ENCODE measurements around the gene ASF1B.
A peak's percentile ranks its signal among the peaks of the same experiment; 100 is the strongest.

Gene ASF1B

DNA sequence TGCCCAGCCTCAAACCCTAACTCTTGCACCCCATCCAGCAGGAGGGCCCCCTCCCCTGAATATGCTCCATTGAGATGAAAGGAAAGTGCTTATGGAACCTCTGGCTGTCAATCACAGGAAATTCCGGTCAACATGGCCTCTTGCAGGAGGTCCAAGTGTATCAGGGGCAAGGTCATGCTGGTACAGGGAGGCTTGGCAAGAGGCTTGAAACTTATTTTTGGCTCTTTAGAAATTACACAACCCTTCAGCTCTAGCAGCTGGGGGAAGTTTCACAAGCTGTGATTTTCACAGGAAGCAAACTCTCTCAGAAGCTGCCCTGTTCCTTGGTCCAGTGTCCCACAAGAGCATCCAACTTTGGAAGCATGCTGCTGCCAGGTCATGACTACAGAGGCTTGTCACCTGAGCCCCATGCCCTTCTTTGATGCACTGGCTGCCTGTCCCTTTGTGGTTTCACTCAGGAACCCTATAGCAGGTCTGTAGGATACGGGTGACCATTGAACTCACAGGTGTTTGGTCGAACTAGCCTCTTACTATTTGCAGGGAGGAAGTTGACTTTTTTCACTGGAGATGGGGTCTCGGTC is 8.4 kb downstream of the ASF1B start:
- DNase-seq: no peak

DNA sequence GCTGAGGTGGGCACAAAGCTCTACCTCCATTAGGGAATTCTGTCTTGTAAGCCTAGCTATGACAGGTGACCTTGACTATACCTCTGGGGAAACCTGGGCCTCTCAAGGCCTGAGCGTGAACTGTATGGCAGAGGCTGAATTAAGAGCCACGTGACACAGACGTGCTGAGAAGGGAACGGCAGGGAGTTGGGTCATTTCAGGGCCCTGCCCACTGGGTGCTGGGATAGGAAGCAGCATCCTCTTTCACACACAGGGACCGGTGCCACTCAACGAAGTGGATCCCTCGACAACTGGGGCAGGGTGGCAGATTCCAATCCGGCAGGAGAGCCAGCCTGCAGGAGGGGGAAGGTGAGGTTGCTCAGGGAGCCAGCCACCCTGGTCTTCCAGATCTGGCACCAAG is 9.2 kb downstream of the ASF1B start:
- DNase-seq: no peak

DNA sequence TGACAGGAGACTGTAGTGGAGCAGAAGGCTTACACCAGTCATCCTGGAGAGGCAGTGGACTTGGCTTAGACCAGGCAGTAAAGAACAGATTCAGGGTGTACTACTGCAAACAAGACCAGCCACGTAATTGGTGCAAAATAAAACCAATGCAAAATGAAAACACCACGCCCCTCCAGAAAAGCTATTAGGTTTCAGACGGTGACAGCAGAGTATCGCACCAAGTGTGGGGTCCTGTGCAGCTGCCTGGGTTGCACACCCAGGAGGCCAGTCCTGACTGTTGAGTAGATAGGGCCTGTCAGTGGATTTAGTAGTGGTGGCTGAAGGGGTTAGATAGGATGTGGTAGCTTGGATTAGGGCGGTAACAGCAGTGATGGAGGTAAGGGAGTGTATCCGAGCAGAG is 13.5 kb downstream of the ASF1B start:
- no peak for DNase-seq

DNA sequence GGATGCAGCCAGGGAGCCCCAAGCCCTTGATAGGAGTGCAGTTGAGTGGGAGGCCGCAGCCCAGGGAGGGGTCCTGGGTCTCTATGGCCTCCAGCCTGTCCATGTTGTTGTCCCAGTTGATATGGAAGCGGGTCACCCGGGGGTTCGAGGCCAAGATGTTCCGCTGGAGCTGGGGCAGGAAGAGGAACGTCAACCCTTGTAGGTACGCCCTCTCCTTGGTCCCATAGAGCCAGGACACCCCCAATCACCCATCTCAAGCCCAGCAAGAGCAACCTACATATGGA is 15.9 kb downstream of the ASF1B start:
- no peak for DNase-seq

DNA sequence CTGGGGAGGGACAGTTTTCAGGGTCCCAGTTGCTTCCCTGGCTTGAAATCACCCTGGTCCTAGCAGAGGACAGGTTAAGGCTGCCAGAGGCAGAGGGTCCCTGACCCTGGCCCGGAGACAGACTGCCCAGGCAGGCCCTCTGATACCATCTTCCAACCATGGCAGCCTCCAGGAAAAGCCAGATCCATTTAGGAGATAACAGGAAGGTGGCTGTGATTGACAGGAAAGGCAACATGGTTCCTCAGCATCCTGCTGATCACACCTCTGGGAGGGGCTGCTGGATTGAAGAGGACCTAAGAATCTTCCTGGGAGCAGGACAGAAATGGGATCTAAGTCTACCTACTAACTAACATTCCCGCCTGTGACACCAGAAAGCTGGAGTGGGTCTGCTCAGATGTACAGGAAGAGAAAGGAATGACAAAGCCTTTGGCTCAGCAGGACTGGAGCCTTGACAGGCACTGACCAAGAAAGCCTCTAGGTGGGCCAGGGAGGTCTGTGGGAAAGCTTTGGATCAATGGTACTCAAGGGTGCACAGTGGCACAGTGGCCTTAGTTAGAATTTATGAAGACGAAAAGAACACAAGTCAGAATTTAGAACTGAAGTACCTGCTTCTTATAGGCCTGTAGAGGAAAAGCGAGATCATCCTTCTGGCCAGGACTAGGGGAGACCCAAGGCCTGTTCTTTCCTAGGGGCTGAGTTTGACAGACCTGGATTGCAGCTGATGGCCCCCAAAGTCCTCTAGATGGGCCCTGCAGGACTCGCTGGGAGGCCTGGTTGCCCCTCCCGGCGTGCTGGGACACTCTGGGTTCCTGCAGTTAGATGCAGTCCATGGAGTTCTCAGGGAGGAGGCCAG is 16.5 kb downstream of the ASF1B start:
- no peak for DNase-seq

DNA sequence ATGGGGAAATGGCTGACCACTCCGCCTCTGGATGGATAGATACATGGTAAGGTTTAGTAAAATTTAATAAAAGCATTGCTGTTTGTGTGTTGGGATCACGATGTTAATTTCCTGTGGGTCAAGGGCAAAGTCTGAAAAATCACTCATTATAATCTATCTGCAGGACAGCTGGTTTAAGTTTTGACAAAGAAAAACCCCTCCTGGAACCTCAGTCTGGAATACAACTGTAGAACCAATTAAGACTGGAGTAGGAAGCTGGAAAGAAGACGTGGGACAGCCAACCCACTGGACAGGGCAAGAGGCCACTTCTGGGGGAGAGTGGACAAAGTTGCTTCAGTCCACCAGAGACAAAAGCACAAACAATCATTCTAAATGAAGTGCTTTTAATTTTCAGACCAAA is 17.2 kb downstream of the ASF1B start:
- DNase-seq: no peak

DNA sequence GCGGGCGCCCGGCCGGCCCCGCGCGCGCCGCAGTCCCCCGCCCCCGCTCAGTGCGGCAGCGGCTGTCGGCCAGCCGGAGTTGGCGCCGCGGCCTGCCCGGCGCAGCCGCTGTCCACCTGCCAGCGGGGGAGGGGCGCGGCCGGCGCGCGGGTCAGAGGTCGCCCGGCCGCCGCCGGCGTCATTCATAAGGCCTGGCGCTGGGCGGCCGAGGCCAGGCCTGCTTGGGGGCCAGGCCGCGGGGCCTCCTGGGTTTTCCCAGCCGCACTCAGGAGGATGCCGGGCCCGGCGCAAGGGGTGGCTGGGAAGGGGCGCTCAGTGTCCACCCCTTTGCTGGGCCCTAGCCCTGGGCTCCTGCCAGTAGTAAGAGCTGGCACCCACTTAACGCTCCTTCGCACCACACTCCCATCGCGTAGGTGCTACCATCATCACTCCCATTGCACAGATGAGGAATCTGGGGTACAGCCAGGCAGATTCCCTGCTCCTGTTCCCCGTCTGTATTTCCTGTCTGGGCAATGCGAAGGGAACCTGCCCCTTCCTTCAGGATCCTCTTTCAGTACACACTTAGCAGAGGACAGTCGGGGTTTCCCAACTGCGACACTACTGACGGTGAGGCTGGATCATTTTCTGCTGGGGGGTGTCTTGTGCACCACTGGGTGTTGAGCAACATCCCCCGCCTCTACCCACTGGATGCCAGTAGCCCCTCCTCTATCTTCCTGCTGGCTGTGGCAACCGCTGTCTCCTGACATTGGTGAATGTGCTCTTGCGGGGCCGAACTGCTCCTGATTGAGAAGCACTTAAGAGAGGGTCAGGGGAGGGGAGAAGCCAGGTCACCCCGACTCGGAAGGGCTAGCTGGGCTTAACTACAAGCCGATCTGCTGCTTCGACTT is 18.0 kb downstream of the ASF1B start:
- peak; percentile 45 for DNase-seq

DNA sequence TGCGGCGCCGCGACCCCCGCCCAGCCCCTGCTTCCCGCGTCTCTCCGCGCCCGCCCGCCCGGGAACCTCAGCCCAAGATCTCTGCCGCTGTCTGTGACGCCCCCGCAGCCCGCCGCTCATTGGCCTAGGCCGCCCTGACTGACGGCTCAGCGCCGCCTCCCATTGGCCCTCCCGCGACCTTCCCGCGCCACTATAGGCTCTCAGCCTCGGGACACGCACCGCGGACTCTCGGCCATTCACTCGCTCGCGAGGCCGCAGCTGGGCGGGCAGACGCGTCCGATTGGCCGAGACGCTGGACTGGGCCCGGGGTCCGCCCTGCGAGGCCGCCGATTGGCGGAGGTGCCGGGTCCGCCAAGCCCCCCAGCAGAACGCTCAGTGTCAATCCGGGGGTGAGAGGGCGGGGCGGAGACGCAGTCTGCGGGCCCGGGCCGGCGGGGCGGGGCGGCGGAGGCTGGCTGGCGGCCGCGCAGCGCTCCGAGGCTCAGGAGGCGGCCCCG is 18.7 kb downstream of the ASF1B start, which contains the start of gene PRKACA:
TSS of gene PRKACA (minus strand) at position 95 of the 497 bp plus-strand sequence. CDS start 215 bp downstream, outside the sequence.
- peak; percentile 100 for DNase-seq

DNA sequence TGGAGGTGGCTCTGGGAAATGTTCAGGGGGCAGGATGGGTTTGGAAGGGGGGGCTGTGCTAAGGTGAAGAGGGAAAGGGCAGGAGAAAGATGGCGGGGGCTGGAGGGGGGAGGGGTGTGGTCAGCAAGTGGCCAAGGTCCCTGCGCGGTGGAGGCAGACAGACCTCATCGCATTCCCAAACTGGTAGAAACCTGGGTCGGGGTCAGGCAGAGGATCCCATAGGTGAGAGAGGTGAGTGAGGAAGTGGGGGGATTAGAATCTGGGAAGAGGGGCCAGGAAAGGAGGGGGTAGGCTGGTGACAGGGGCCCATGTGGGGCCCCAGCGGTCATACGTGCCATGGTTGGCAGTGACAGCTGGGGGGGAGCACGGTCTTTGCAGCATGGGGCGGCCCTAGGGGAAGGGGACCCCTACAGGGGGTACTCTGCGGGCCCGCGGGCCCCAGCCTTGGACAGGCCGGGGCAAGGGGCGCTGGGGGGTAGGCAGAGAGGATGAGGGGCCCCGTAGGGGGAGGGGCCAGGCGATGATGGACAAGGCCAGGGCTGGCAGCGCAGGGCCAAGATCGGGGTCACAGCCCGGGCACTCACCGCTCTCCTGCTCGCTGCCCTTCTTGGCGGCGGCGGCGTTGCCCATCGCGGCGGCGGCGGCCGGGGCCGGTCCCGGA is 19.3 kb downstream of the ASF1B start:
- no peak for DNase-seq

DNA sequence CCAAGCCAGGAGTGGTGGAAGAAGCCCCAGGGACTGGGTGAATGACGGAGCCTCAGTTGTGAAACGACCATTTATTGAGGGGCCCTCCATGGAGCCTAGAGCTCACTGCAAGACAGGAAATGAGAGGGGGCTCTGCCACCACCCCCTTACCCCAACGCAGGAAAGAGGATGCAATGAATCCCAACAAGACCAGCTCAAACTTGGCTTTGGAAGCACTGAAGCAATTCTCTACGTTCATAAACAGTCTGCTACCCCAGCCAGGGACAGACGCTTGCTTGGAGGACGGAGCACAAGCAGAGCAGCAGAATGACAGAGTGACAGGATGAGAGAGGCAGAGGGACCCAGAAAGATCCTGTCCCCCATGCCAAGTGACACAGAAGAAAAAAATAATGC is 19.9 kb downstream of the ASF1B start:
- no peak for DNase-seq

DNA sequence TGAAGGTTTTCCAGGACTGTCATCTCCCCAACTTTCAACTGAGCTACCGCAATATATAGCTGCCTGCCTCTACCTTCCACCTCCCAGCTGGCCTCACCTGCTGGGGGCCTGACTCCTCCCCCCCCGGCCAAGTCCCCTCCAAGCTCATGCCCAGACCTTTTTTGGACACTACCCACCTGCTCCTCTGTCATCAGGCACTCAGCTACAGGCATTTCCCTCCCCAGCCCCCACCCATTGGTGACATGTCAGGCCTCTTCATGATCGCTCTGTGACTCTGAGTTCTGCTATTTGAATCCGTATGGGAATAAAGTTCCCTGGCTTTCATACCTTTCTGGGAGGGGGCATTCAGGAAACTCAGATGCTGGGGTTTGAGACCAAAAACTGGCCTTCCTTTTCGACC is 20.6 kb downstream of the ASF1B start:
- DNase-seq: no peak

DNA sequence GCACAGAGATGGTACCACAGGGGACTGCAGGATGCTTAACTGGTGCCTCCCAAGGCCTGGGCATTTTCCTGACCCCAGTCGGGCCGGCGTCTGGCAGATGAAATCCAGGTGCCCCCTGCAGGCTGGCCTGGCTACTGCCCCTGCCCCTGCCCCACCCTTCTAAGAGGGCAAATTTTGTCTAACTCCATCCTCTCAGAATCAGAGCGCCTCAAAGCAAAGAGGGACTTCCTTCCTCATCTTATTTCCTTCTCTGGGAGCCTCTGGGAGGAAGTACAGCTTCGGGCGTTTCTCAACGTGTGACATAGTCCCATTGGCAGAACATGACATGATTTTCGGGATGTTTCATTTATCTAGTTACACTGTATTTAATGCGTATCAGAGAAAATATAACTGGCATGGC is 21.5 kb downstream of the ASF1B start:
- DNase-seq: peak; percentile 17

DNA sequence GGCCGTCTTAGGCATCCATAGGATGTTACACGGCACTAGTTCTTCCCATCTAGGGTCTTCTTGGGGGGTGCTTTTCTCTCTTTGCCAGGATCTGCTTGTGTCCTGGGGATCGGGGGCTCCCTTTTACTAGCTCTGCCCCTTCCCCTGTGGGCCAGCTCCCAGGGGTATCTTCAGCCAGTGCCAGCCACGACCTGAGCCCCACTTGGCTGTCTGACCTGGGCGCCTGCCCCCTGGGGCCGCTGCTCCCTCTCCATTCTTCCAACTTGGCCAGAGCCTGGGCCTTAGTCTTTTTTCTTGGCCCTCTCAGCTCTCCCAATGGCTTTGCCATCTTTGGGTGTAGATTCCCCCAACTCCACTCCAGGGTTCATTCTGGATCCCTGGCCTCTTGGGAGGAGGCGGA is 21.9 kb downstream of the ASF1B start:
- DNase-seq: no peak

DNA sequence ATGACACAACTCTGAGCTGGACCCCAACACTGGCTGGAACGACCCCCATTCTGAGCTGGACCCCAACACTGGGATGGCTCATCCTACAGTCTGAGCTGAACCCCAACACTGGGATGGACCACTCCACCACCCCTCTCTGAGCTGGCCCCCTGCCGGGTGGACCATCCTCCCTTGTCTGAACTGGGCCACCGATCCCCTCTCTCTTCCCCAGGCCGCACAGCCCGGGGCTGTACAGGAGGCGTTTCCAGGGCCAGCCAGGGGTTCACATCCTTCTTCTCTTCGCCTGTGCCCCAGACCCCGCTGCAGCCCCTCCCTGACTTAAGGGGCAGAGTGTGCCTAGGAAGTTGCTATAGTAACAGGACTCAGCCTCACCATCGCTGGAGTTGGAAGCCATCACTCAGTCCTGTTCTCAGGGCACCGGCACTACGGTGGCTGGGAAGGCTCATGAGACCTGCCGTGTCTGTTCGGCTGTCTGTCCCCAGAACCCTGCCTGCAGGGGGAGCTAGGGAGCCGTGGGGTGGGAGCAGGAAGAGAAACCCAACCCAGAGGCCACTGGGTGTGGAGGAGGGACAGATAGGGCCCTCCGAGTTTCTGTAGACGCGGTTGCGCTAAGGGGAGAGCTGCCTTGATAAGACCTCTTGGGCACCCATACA is 22.5 kb downstream of the ASF1B start:
- no peak for DNase-seq

DNA sequence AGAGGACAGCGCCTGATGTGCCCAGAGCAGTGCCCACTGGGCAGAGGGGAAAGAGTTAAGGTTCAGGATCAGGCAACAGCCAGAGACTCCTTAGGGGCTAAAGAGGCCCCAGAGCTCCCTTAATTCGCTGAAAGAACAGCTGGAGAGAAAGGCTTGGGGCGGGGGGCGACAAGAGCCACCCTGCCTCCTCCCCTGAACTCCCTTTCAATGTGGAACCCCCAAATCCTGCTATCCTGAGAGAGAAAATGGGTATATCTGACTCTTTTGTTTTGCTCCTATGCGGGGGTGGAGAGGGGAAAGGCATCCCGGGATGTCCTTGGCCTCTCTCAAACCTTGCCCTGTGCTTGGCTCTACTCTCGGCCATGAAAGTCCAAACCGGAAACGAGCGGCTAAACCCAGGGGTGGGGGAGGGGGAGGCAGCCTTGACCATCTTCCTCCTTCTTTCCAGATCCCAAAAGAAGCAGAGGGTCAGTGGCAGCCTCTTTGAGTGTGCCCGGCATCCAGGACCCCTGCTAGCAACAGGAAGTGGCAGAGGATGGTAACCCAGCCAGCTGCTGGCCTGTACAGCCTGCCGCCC is 23.5 kb downstream of the ASF1B start:
- no peak for DNase-seq

DNA sequence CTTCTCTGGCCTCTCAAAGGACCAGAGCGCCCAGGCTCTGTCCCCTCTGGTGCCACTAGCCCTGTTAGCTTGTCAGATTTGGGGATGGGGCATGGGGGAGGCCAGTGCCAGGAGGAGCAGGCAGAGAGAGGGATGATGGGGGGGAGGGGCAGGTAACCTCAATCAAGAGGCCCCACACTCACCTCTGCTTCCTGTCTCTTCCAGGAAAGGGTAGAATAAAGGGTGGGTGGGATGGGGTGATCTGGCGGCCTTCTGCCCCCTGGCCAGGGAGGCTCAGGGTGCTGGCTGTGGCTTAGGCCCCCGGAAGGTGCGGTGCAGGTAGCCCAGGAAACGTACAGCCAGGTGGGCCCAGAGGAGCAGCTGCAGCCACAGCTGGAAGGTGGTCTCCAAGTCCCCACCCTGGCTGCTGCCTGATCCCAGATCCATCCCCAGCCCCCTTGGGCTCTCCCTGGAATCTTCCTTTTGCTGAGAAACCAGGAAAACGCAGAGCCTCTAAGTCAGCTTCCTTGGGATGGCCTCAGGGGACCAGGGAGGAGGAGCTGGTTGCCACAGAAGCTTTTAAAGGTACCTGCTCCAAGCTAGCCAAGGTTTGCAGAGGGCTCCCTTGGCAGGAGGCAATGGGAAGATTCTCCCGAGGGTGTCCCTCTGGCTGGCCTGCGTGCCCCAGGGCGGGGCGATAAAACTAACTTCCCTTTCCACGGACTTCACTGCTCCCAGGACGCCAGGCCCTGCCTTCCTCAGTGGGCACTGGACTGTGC is 24.2 kb downstream of the ASF1B start:
- DNase-seq: no peak

DNA sequence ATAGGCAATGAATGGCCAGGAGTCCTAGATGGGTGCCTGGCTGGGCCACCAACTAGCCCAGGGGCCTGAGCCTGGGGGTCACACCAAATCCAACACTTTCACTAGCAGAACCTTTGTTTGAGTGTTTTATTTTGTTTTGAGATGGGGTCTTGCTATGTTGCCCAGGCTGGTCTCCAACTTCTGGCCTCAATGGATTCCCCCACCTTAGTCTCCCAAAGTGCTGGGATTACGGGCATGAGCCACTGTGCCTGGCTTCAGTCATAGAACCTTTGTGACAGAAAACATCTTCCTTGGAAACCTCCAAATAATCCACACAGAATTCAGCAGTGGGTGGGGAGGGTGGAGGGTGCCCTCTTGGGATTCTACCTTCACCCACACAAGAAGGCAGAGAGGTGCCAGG is 24.9 kb downstream of the ASF1B start:
- DNase-seq: no peak

DNA sequence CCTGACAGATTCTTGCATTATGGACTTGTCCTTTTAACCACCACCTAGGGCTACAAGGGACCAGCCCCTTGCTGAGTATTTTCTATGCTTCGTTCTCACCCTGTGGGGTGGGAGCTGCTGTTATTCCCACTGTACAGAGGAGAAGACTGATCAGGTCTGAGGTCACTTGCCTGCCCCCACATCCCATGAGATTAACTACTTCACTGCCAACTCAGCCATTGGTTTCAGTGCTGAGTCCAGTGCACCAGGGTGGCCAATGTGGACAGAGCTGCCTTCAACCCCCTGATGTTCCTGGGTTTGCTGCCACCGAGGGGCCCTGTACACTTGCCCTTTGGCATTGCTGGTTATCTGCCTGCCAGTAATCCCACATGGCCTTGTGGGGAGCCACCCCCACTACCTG is 25.7 kb downstream of the ASF1B start:
- DNase-seq: no peak

DNA sequence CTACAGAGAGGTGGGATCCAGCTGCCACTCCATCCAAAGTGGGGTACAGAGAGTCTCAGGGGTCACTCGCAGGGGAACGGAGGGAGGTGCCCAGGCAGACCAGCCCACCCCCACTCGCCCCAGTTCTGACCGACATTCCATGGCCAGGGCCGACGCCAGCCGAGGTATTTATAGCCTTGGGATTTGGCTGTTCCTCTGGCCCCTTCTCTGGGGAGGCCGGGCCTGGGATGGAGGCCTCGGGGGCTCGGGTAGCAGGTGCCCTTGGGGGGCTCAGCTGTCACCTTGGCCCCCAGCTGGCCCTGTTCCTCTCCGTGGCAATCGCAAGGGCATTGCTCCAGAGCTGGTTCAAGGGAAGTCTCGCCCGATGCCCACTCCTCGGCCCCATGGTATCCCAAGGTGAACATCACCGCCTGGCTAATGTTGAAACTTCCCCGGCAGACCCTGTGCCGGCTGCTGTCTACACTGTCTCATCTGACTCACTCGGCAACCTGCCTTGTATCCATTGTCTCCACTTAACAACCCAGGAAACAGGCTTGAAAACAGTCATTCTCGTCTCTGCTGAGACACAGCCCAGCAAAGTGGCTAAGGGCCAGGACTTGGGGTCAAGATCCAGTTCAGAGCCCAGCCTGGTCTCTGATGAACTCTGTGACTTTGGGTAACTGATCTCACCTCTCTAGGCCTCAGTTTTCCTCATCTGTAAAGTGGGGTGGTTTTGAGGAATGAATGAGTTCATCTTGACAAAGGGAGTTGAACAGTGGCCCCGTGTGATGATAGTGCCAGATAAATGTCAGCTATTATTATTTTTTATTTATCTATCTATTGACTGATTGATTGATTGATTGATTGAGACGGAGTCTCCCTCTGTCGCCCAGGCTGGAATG is 28.6 kb downstream of the ASF1B start:
- no peak for DNase-seq

DNA sequence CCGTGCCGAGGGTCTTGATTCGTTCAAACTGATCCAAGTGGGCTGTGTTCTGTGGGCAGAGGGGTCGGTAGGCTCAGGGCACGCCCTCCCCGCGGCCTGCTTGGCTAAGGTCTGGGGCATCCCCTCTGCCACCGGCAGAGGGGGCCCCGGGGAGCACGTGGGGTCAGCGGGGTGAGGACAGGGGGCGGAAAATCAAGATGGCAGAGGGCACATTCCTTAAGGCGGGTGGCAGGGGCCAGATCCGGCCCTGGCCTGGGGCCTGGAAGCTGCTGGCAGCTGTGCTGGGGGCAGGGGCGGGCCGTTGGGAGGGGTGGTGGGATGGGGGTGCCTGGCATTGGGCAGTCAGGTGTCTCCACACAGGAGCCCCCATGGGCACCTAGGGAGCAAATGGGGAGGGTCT is 29.5 kb downstream of the ASF1B start:
- no peak for DNase-seq

Data from NCI-H226 (cell line).